Body of pancreas (tissue), 4 donors: Measurements from ENCODE around the gene MAN1B1.

Experiments used
- POLR2A ChIP-seq, 3 donors: fragments of 450-650 bp; IDR thresholded peaks; one replicate each; pipeline ENCODE4 v1.6.1; 2016; ENCODE audit warnings: antibody characterized with exemption in 3 of 3, mild to moderate bottlenecking in 2 of 3
- TF ChIP-seq, protein P1 (sequence below), 7 experiments: fragments of 450-650 bp in 4 of 7; fragments of 200-600 bp in 3 of 7; sonication (generic) in 3 of 7; IDR thresholded peaks; one replicate each; pipeline ENCODE4 v1.5.1; 2016 to 2019; ENCODE audit warnings: antibody characterized with exemption in 7 of 7

DNA sequence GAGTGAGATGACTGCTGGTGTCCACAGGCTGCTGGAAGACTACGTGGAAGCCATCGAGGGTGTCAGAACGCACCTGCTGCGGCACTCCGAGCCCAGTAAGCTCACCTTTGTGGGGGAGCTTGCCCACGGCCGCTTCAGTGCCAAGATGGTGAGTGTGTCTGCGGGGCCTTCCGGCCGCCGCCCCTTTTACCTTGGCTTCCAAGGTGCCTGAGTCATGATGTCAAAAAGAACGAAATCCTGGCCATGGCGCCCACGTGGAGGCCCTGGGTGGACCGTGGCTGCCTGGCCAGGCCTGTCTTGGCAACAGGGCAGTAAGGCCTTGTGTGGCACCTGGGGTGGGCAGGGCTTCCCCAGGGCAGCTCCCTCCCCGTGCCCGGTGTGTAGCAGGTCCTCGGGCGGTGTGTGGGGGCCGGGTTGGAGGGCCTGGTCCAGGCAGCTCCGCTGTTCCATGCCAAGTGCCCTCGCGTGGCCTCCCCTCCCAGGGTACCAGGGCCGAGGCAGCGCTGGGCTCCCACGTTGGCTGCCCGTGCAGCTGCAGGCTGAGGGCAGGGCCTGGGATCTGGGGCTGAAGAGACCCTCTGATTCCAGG is 20.0 kb downstream of the MAN1B1 start:
- TF ChIP-seq, protein P1, sequence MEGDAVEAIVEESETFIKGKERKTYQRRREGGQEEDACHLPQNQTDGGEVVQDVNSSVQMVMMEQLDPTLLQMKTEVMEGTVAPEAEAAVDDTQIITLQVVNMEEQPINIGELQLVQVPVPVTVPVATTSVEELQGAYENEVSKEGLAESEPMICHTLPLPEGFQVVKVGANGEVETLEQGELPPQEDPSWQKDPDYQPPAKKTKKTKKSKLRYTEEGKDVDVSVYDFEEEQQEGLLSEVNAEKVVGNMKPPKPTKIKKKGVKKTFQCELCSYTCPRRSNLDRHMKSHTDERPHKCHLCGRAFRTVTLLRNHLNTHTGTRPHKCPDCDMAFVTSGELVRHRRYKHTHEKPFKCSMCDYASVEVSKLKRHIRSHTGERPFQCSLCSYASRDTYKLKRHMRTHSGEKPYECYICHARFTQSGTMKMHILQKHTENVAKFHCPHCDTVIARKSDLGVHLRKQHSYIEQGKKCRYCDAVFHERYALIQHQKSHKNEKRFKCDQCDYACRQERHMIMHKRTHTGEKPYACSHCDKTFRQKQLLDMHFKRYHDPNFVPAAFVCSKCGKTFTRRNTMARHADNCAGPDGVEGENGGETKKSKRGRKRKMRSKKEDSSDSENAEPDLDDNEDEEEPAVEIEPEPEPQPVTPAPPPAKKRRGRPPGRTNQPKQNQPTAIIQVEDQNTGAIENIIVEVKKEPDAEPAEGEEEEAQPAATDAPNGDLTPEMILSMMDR (IDR thresholded peaks at IDR 0.05) = no peak
- no peak for TF ChIP-seq POLR2A (IDR thresholded peaks at IDR 0.05)
